Astrocyte of the spinal cord (primary cell): ENCODE measurements around the gene GPD2.
A peak's percentile ranks its signal among the peaks of the same experiment; 100 is the strongest.

Experiments
- DNase-seq: peaks from one replicate; pipeline ENCODE4 v3.0.0; 2011; ENCODE audit warnings: low read depth, low spot score
- H3K4me3 ChIP-seq: 2 replicates; pipeline ENCODE4 v1.5.1; 2011; ENCODE audit warnings: low read depth, mild to moderate bottlenecking, low read length, moderate library complexity
- CTCF ChIP-seq: IDR thresholded peaks from 2 replicates; pipeline ENCODE4 v1.5.1; 2012; ENCODE audit warnings: low read depth, mild to moderate bottlenecking, low read length, inconsistent platforms
- in situ Hi-C: cut with HindIII; loops from 2 replicates; pipeline ENCODE4 v1.10.0; 2017; ENCODE audit warnings: low sequenced_read_pairs

GPD2 gene

GRCh38 chr2:156435396-156435717 is 822 bp upstream of the GPD2 start:
- no peak for DNase-seq
- peak overlapping the region; percentile 68 for H3K4me3 ChIP-seq
- in situ Hi-C loops: no loop called here
- TF ChIP-seq CTCF: no peak

GRCh38 chr2:156436497-156437085 is 412 bp downstream of the GPD2 start:
- peak; percentile 48 for DNase-seq
- in situ Hi-C loops: no loop called here
- no peak for TF ChIP-seq CTCF
- peak overlapping the region; percentile 68 for H3K4me3 ChIP-seq

- no peak for TF ChIP-seq CTCF
- no peak for DNase-seq
- in situ Hi-C loops: no loop called here
- H3K4me3 ChIP-seq: peak overlapping the region; percentile 68
Measured at GRCh38 chr2:156437272-156437930, 1.2 kb downstream of the GPD2 start.

- no peak overlapping the region for H3K4me3 ChIP-seq
- DNase-seq: no peak
- TF ChIP-seq CTCF: no peak
- in situ Hi-C loops: no loop called here
Measured at GRCh38 chr2:156437931-156438410, 1.8 kb downstream of the GPD2 start.

GRCh38 chr2:156443089-156443488 is 6.9 kb downstream of the GPD2 start:
- no peak for TF ChIP-seq CTCF
- no peak for DNase-seq
- in situ Hi-C loops: no loop called here
- no peak overlapping the region for H3K4me3 ChIP-seq

- no peak for TF ChIP-seq CTCF
- DNase-seq: peak; percentile 82
- in situ Hi-C loops: no loop called here
- H3K4me3 ChIP-seq: no peak overlapping the region
Measured at GRCh38 chr2:156445296-156446220, 9.4 kb downstream of the GPD2 start.
